SU-DHL-6 (cell line): ENCODE measurements around the gene GRID2.

Experiments used
- H2AFZ ChIP-seq: fragments of 200-600 bp; sonication (generic); 2 replicates; pipeline ENCODE4 v1.6.1; 2014; ENCODE audit warnings: low read depth, mild to moderate bottlenecking, moderate library complexity, mixed read lengths, antibody characterized with exemption, low read length; ENCODE audit not compliant: severe bottlenecking
- H3F3A ChIP-seq: fragments of 200-600 bp; shearing (Covaris generic); 2 replicates; pipeline ENCODE4 v1.6.0; 2016; ENCODE audit warnings: antibody characterized with exemption, mild to moderate bottlenecking; ENCODE audit not compliant: insufficient read depth
- H3K27ac ChIP-seq: fragments of 200-600 bp; sonication (generic); 2 replicates; pipeline ENCODE4 v1.5.1; 2016; ENCODE audit warnings: low read depth, mild to moderate bottlenecking, low read length, moderate library complexity, mixed read lengths
- H3K27me3 ChIP-seq: fragments of 200-600 bp; sonication (generic), shearing (Covaris generic); 2 replicates; pipeline ENCODE4 v1.6.0; 2014; ENCODE audit warnings: mild to moderate bottlenecking, low read length
- H3K36me3 ChIP-seq: fragments of 200-600 bp; sonication (generic); 2 replicates; pipeline ENCODE4 v1.6.1; 2014; ENCODE audit warnings: mild to moderate bottlenecking, low read length, mixed read lengths
- H3K4me2 ChIP-seq: fragments of 300-600, 200-600 bp; shearing (Covaris generic), sonication (generic); 2 replicates; pipeline ENCODE4 v1.6.0; 2014; ENCODE audit warnings: low read length, low read depth, mild to moderate bottlenecking; ENCODE audit not compliant: poor library complexity, severe bottlenecking
- H3K4me3 ChIP-seq: fragments of 200-600 bp; sonication (generic); 2 replicates; pipeline ENCODE4 v1.5.1; 2014; ENCODE audit warnings: antibody characterized with exemption, low read length, mild to moderate bottlenecking, mixed read lengths; ENCODE audit not compliant: insufficient read depth, poor library complexity, severe bottlenecking
- H3K79me2 ChIP-seq: fragments of 200-600 bp; sonication (generic); 2 replicates; pipeline ENCODE4 v1.6.1; 2014; ENCODE audit warnings: mild to moderate bottlenecking, low read length, moderate library complexity; ENCODE audit not compliant: insufficient read depth
- H3K9ac ChIP-seq: fragments of 200-600 bp; sonication (generic); 2 replicates; pipeline ENCODE4 v1.7.0; 2014; ENCODE audit warnings: mild to moderate bottlenecking, low read length
- H3K9me2 ChIP-seq: fragments of 200-600 bp; sonication (generic); replicated peaks from 2 replicates; pipeline ENCODE4 v1.6.1; 2014; ENCODE audit warnings: low read length; ENCODE audit not compliant: insufficient read depth
- H3K9me3 ChIP-seq: fragments of 200-600 bp; sonication (generic); 2 replicates; pipeline ENCODE4 v1.6.1; 2014; ENCODE audit warnings: low read length, mixed read lengths; ENCODE audit not compliant: insufficient read depth
- H4K20me1 ChIP-seq: fragments of 200-600 bp; sonication (generic); 2 replicates; pipeline ENCODE4 v1.6.1; 2014; ENCODE audit warnings: low read depth, mild to moderate bottlenecking, antibody characterized with exemption, low read length, moderate library complexity, mixed read lengths
- EZH2phosphoT487 ChIP-seq: fragments of 200-600 bp; sonication (generic), shearing (Covaris generic); conservative IDR thresholded peaks from 2 replicates; pipeline ENCODE4 v1.6.1; 2018; ENCODE audit warnings: mild to moderate bottlenecking, antibody characterized with exemption, low read length, moderate library complexity, mixed read lengths
- TF ChIP-seq, protein P1 (sequence below): fragments of 200-600 bp; sonication (generic); IDR thresholded peaks from one replicate; pipeline ENCODE4 v1.5.1; 2017; ENCODE audit warnings: antibody characterized with exemption, mild to moderate bottlenecking, low read length, moderate library complexity; ENCODE audit not compliant: insufficient read depth, poor library complexity, severe bottlenecking

GRID2 gene

DNA sequence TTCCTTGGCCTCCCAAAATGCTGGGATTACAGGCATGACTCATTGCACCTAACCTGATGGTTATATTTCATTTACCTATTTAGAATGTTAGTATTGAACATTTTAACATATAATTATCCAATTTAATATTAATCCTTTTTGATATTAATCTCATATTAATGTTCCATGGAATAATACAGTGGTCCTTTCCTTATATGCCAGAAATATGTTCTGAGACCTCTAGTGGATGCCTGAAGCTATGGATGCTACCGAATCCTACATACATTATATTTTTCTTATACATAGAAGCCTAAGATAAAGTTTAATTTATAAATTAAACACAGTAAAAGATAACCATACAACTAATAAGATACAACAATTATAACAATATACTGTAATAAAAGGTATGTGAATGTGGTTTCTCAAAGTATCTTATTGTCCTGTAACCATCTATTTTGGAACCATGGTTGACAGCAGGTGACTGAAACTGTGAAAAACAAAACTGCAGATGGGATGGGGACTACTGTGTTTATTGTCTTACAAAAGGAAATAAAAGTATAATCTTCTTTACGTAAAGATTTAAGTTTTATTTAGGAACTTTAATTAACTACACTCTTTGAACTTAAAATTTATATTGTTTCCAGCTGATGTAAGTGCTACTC, 431.4 kb downstream of the GRID2 start:
- Histone ChIP-seq H3K9ac (no peak overlapping the region), H3F3A (no peaks in the 10 kb centered on the region), H3K79me2 (no peaks in the 10 kb centered on the region), H3K9me3 (no peaks in the 10 kb centered on the region), H3K36me3 (no peaks in the 10 kb centered on the region), H2AFZ (no peak overlapping the region), H3K4me3 (no peak overlapping the region), H4K20me1 (no peaks in the 10 kb centered on the region), H3K27me3 (no peaks in the 10 kb centered on the region), H3K9me2 (no peaks in the 10 kb centered on the region), H3K4me2 (no peak overlapping the region), H3K27ac (no peak overlapping the region)
- TF ChIP-seq EZH2phosphoT487, result no peak
- TF ChIP-seq, protein P1, sequence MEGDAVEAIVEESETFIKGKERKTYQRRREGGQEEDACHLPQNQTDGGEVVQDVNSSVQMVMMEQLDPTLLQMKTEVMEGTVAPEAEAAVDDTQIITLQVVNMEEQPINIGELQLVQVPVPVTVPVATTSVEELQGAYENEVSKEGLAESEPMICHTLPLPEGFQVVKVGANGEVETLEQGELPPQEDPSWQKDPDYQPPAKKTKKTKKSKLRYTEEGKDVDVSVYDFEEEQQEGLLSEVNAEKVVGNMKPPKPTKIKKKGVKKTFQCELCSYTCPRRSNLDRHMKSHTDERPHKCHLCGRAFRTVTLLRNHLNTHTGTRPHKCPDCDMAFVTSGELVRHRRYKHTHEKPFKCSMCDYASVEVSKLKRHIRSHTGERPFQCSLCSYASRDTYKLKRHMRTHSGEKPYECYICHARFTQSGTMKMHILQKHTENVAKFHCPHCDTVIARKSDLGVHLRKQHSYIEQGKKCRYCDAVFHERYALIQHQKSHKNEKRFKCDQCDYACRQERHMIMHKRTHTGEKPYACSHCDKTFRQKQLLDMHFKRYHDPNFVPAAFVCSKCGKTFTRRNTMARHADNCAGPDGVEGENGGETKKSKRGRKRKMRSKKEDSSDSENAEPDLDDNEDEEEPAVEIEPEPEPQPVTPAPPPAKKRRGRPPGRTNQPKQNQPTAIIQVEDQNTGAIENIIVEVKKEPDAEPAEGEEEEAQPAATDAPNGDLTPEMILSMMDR, result no peak

DNA sequence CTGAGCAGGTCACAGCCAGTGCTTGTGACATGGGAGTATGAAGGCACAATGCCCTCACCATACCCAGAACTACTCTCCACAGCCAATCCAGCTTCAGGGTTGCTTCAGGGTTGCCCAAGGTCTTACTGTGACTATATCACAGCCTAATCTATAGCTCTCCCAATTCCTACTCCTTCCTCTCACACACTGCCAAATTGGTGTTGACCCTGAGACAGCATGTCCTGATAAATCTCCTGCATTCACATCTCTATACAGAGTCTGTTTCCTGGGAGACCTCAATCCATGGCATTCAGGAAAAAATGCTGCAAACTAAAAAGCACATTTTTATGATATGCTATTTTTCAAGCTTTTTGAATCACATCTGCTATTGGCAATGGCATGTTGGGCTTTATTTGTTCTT, 456.7 kb downstream of the GRID2 start:
- H3K27me3 ChIP-seq, result no peaks in the 10 kb centered on the region
- no peaks in the 10 kb centered on the region for H3F3A ChIP-seq
- no peaks in the 10 kb centered on the region for H3K9me3 ChIP-seq
- no peaks in the 10 kb centered on the region for H3K36me3 ChIP-seq
- no peak for TF ChIP-seq EZH2phosphoT487
- TF ChIP-seq, protein P1, result no peak
- H3K9ac ChIP-seq, result no peak overlapping the region
- H2AFZ ChIP-seq, result no peak overlapping the region
- no peaks in the 10 kb centered on the region for H4K20me1 ChIP-seq
- H3K9me2 ChIP-seq, result no peaks in the 10 kb centered on the region
- H3K4me2 ChIP-seq, result no peak overlapping the region
- no peaks in the 10 kb centered on the region for H3K79me2 ChIP-seq
- H3K27ac ChIP-seq, result no peak overlapping the region
- no peak overlapping the region for H3K4me3 ChIP-seq

DNA sequence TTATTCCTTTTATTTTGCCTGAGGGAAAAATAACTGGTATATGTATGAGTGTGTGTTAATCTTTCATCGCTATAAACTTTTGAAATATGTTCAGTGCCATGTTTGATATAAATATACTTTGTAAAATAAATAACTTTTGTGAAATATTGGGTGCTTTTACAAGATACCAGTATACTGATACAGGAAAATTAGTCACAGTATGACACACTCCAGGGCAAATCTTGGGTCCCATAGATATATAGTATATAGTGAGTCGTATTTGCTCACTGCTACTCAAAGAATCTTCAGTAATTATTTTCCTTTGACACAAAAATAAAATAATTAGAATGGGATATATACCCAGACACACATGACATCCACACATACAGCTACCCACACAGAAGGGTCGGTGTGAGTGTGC, 472.3 kb downstream of the GRID2 start:
- Histone ChIP-seq H3F3A (no peaks in the 10 kb centered on the region), H3K9me3 (no peaks in the 10 kb centered on the region), H3K27me3 (no peaks in the 10 kb centered on the region), H3K9ac (no peak overlapping the region), H3K27ac (no peak overlapping the region), H3K9me2 (no peaks in the 10 kb centered on the region), H3K36me3 (no peaks in the 10 kb centered on the region), H3K4me3 (no peak overlapping the region), H3K79me2 (no peaks in the 10 kb centered on the region), H2AFZ (no peak overlapping the region), H4K20me1 (no peaks in the 10 kb centered on the region), H3K4me2 (no peak overlapping the region)
- TF ChIP-seq, protein P1, result no peak
- TF ChIP-seq EZH2phosphoT487, result no peak
